Fibroblast of lung (primary cell): Measurements from ENCODE around the gene TP53INP2.

ENCODE experiments used
- CTCF ChIP-seq, 2 donors: IDR thresholded peaks in 1 of 2; conservative IDR thresholded peaks in 1 of 2; 1 replicate in 1 of 2; 2 replicates in 1 of 2; pipeline ENCODE4 v1.5.1; 2011 to 2012; ENCODE audit warnings: low read length in 2 of 2, control low read depth in 1 of 2, inconsistent platforms in 1 of 2, low read depth in 1 of 2, mild to moderate bottlenecking in 1 of 2
- EZH2 ChIP-seq: IDR thresholded peaks from 2 replicates; pipeline ENCODE4 v1.5.1; 2012; ENCODE audit warnings: low read length, control low read depth, mild to moderate bottlenecking; ENCODE audit errors: missing control alignments

- no peak for TF ChIP-seq CTCF (conservative IDR thresholded peaks at IDR 0.05 in 1 of 2, IDR thresholded peaks at IDR 0.05 in 1 of 2; ENCODE audit: low read depth in 1 of 2, low read length in 2 of 2)
- TF ChIP-seq EZH2 = no peak
Observed at GRCh38 chr20:34732523-34732922, 28.4 kb downstream of the TP53INP2 start.
